Activated T-helper 17 cell treated with anti-CD3 and anti-CD28 coated beads, Interleukin-2, amount 50 U/mL, for 72 hours (primary cell): ENCODE results near the gene HOXA9. TPM values are rescaled to one million over a fixed set of nuclear protein-coding genes. Genes with fewer than 3 reads are reported as not detected.
A peak's percentile ranks its signal among the peaks of the same experiment; 100 is the strongest.

Experiments
- ATAC-seq: fragments of 150-1000 bp; cut with Tn5 transposase; replicated peaks from 2 replicates; pipeline ENCODE4 v1.10.0; 2021; ENCODE audit warnings: mild to moderate bottlenecking, moderate library complexity
- H3K27ac Mint-ChIP-seq: one replicate; pipeline ENCODE4 v1.8.0; 2022; ENCODE audit warnings: mixed read lengths
- H3K27me3 Mint-ChIP-seq: one replicate; pipeline ENCODE4 v1.8.0; 2022; ENCODE audit warnings: mixed read lengths
- H3K36me3 Mint-ChIP-seq: one replicate; pipeline ENCODE4 v1.8.0; 2022; ENCODE audit warnings: low read depth, mild to moderate bottlenecking, mixed read lengths
- H3K4me1 Mint-ChIP-seq: one replicate; pipeline ENCODE4 v1.8.0; 2022; ENCODE audit warnings: mixed read lengths
- H3K4me3 Mint-ChIP-seq: one replicate; pipeline ENCODE4 v1.8.0; 2022; ENCODE audit warnings: mild to moderate bottlenecking, mixed read lengths
- H3K9me3 Mint-ChIP-seq: one replicate; pipeline ENCODE4 v1.8.0; 2022; ENCODE audit warnings: mixed read lengths
- total RNA-seq, 2 donors: library from RNA; stranded (reverse); gene quantifications; one replicate each; pipeline ENCODE4 v1.2.3, GENCODE V29; 2022

The HOXA9 gene
- total RNA-seq, 2 donors from 2014 or later: not detected

DNA sequence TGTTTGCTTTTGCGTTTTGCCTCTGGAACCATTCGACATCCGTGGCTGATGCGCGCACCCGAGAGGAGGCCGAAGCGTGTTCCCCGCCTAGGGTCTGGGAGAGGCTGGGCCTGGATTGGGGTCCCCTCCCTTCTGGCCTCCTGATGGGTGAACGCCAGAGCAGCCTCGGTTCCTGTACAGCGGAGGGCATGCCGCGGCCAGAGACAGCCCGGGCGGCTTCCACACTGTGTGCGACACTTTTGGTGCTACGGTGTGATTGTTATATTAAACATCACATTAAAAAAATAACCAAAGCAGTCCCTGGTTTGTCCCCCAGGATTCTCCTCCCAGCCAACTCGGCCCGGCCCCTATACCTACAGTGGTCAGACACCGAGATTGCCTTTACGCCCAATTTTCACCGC lies 5.2 kb downstream of the HOXA9 start:
- H3K4me1 Mint-ChIP-seq: peaks cover 6% of the 10 kb centered on the region
- peaks cover 59% of the 10 kb centered on the region for H3K27me3 Mint-ChIP-seq
- H3K27ac Mint-ChIP-seq: no peak overlapping the region
- no peak for ATAC-seq
- no peaks in the 10 kb centered on the region for H3K9me3 Mint-ChIP-seq
- H3K36me3 Mint-ChIP-seq: peaks cover 5% of the 10 kb centered on the region
- peak overlapping the region; percentile 54 for H3K4me3 Mint-ChIP-seq

GRCh38 chr7:27159266-27160144 lies 5.8 kb downstream of the HOXA9 start:
- H3K36me3 Mint-ChIP-seq: peaks cover 10% of the 10 kb centered on the region
- H3K4me1 Mint-ChIP-seq: peaks cover 11% of the 10 kb centered on the region
- H3K4me3 Mint-ChIP-seq: peak overlapping the region; percentile 54
- peaks cover 65% of the 10 kb centered on the region for H3K27me3 Mint-ChIP-seq
- no peaks in the 10 kb centered on the region for H3K9me3 Mint-ChIP-seq
- H3K27ac Mint-ChIP-seq: no peak overlapping the region
- no peak for ATAC-seq

DNA sequence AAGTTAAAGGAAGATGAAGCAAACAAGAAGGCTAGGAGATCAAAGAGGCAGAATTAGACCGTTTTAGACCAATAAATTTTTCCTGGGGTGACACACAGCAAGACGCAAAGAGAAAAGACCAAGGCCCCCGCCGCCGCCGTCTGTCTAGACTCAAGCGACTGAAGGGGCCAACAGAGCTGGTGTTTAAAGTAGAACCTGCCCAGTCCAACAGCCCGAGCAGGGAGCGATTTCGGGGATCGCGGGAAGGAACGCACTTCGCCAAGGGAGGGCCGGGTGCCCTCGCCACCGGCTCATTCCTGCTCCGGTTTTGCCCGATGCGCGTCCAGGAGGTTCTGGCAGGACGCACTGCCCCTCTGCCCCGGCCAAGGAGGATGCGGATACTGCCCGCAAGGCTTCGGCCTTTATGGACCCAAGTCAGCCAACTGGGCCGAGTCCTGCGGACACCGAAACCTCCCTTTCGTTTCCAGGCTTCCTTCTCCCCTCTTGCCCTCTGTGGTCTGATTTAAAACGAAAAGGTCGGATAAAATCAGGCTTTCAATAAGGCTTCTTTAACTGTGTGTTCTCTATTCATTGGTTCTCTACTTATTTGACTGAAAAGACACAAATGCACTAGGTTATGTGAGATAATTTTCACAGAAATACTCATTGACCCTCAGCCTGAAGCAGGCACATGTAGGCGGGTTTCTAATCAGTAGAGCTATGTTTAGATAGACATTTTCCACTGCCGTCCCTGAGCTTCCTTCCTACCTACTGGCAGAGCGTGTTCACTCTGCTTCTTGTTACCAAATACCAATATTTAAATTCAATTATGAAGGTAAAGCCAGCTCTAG lies 6.7 kb downstream of the HOXA9 start:
- peaks cover 67% of the 10 kb centered on the region for H3K27me3 Mint-ChIP-seq
- H3K27ac Mint-ChIP-seq: no peak overlapping the region
- H3K4me3 Mint-ChIP-seq: no peak overlapping the region
- peaks cover 15% of the 10 kb centered on the region for H3K36me3 Mint-ChIP-seq
- H3K9me3 Mint-ChIP-seq: no peaks in the 10 kb centered on the region
- no peak for ATAC-seq
- peaks cover 15% of the 10 kb centered on the region for H3K4me1 Mint-ChIP-seq

GRCh38 chr7:27157702-27158431 lies 7.5 kb downstream of the HOXA9 start:
- H3K9me3 Mint-ChIP-seq: no peaks in the 10 kb centered on the region
- no peak for ATAC-seq
- H3K27ac Mint-ChIP-seq: no peak overlapping the region
- peaks cover 15% of the 10 kb centered on the region for H3K4me1 Mint-ChIP-seq
- no peak overlapping the region for H3K4me3 Mint-ChIP-seq
- peaks cover 66% of the 10 kb centered on the region for H3K27me3 Mint-ChIP-seq
- peaks cover 16% of the 10 kb centered on the region for H3K36me3 Mint-ChIP-seq

DNA sequence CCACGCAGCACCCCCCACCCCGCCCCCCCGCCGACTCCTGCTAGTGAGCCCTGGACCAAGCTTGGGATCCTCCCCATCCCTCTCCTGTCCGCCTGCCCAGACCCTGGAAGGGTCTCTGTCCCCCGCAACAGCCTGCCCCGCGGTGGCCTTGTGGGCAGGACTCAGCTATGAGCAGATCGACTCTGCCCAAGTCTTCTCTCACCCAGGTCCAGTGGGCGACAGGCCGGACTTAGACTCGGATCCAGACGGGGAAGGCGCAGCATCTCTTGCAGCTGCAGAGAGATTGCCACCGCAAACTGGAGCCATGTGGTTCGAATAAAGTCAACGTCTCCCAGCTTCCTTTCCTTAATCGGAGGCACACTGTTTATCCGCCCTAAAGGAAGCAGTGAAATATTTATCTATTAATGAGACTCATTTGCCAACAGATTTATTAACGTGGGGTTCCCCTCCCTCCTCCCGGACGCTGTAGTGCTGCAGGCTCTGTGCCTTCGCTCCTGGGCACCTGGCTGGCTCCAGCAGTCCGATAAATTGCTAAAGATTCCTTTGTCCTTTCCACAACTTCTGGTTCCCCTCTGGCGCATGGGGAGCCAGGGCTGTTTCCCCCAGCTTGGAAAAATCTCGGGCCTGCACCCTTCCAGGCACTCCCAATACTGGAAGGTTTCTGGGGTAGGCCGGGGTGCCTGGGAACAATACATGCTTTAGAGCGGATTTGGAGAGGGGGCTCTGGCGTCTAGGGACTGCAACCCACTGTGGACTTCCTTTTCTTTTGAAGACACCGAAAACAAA lies 8.2 kb downstream of the HOXA9 start:
- Mint-ChIP-seq H3K9me3 (no peaks in the 10 kb centered on the region), H3K27ac (no peak overlapping the region), H3K4me3 (no peak overlapping the region)

GRCh38 chr7:27156508-27156898 lies 8.8 kb downstream of the HOXA9 start, which contains the start of gene HOXA7:
Gene HOXA7, minus strand, starts transcription at chr7:27156675. Its CDS starts 130 bp downstream, at chr7:27156545.
- no peak within 1 kb of the TSS for H3K27ac Mint-ChIP-seq
- H3K4me1 Mint-ChIP-seq: peaks cover 19% of the 10 kb centered on the region
- peak within 1 kb of the TSS; percentile 72 for H3K4me3 Mint-ChIP-seq
- H3K27me3 Mint-ChIP-seq: peaks cover 64% of the 10 kb centered on the region
- H3K9me3 Mint-ChIP-seq: no peaks in the 10 kb centered on the region
- ATAC-seq: no peak
- peaks cover 16% of the 10 kb centered on the region for H3K36me3 Mint-ChIP-seq

More for the DNA sequence above, 8.2 kb downstream of the HOXA9 start:
- H3K27me3 Mint-ChIP-seq: peaks cover 59% of the 10 kb centered on the region
- H3K36me3 Mint-ChIP-seq: peaks cover 16% of the 10 kb centered on the region
- no peak for ATAC-seq
- peaks cover 15% of the 10 kb centered on the region for H3K4me1 Mint-ChIP-seq

DNA sequence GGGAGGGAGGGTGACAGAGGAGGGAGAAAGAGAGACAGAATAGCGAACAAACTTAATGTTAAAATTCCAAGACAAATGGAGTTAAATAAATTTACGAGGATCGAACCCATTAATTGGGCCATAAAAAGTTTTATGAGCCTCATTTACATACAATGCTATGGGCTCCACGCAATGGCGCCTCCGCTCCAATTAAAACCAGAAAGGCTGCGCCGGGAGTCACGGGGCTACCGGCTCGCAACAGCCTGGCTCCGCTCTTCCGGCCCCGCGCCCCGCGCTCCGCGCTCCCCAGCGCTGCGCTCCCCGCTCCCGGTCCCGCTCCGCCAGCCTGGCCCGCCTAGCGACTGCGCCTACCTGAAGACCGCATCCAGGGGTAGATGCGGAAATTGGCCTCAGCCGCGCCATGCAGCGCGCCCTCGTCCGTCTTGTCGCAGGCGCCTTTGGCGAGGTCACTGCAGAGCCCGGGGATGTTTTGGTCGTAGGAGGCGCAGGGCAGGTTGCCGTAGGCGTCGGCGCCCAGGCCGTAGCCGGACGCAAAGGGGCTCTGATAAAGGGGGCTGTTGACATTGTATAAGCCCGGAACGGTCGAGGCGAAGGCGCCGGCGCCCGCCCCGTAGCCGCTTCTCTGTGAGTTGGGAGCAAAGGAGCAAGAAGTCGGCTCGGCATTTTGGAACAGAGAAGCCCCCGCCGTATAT lies 9.4 kb downstream of the HOXA9 start:
- no peak for ATAC-seq
- no peaks in the 10 kb centered on the region for H3K9me3 Mint-ChIP-seq
- peak overlapping the region; percentile 72 for H3K4me3 Mint-ChIP-seq
- no peak overlapping the region for H3K27ac Mint-ChIP-seq
- H3K4me1 Mint-ChIP-seq: peaks cover 22% of the 10 kb centered on the region
- H3K36me3 Mint-ChIP-seq: peaks cover 16% of the 10 kb centered on the region
- peaks cover 68% of the 10 kb centered on the region for H3K27me3 Mint-ChIP-seq

DNA sequence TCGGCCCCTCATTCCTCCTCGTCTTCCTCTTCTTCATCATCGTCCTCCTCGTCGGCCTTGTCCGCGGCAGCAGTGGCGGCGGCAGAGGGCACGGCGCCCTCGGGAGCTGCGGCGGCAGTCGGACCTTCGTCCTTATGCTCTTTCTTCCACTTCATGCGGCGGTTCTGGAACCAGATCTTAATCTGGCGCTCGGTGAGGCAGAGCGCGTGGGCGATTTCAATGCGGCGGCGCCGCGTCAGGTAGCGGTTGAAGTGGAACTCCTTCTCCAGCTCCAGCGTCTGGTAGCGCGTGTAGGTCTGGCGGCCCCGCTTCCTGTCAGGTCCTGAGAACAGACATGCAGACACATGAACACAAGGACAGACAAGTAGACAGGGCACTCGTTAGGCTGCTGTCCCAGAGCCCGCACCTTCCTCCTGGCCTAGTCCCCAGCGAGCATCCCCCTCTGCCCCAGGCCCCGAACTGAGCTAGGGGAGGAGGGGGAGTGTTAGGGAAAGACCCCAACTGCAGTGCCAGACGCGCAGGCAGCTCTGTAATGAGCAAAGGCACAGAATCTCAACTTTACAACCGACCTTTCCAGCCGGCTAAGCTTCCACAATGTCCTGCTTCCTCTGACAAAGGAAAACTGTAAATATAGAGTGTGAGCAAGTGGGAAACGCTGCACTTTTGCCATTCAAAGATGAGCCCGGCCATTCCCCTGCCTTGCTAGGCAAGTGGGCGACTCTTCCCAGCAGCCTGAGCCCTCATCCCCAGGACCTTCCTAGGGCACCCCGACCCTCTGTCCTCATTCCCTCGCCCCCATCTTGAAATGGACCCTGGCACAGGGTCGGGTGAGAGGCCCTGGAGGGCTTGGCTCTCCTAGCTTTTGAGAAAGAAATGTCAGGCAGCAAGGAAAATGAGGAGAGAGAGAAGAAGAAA lies 10.2 kb downstream of the HOXA9 start:
- Mint-ChIP-seq H3K36me3 (peaks cover 16% of the 10 kb centered on the region), H3K27ac (no peak overlapping the region), H3K27me3 (peaks cover 70% of the 10 kb centered on the region), H3K9me3 (no peaks in the 10 kb centered on the region), H3K4me1 (peaks cover 22% of the 10 kb centered on the region), H3K4me3 (peak overlapping the region; percentile 72)
- ATAC-seq: no peak

DNA sequence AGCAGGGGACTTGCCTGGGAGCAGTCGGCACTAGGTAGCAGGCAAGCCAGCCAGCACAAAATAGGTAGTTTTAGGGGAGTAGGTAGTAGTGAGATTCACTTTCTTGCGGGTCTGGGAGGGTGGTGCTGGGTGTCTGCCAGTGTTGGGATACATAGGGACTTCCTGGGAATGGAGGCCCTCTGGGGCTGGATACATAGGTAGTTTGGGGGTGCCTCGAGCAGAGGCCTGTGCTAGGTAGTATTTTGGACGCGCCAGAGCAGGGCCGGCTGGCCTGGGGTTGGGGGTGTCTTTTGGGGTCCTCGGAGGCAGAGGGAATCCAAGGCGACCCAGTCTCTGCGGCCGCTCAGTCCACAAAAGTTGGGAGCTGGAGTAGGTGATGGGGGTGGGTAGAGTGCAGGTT lies 11.0 kb downstream of the HOXA9 start:
- no peak for ATAC-seq
- no peaks in the 10 kb centered on the region for H3K9me3 Mint-ChIP-seq
- H3K27me3 Mint-ChIP-seq: peaks cover 69% of the 10 kb centered on the region
- no peak overlapping the region for H3K27ac Mint-ChIP-seq
- peak overlapping the region; percentile 72 for H3K4me3 Mint-ChIP-seq
- H3K4me1 Mint-ChIP-seq: peaks cover 22% of the 10 kb centered on the region
- peaks cover 16% of the 10 kb centered on the region for H3K36me3 Mint-ChIP-seq

DNA sequence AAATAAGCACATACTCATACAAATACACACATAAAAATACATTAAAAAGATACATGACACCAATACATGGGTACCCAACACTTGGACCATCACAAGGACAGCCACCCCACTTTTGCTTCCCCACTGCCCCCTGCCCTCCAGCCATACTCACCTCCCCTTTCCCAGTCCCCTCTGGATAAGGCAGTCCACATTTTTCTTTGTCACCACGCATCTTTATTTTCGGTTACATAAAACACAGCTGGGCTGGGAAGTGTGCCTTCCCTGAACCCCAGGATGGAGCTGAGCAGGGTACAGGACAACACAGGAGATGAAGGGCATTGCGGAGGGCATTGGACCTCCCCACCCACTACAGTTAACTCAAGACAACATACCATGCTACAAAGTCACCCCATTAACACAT lies 11.8 kb downstream of the HOXA9 start:
- peaks cover 63% of the 10 kb centered on the region for H3K27me3 Mint-ChIP-seq

DNA sequence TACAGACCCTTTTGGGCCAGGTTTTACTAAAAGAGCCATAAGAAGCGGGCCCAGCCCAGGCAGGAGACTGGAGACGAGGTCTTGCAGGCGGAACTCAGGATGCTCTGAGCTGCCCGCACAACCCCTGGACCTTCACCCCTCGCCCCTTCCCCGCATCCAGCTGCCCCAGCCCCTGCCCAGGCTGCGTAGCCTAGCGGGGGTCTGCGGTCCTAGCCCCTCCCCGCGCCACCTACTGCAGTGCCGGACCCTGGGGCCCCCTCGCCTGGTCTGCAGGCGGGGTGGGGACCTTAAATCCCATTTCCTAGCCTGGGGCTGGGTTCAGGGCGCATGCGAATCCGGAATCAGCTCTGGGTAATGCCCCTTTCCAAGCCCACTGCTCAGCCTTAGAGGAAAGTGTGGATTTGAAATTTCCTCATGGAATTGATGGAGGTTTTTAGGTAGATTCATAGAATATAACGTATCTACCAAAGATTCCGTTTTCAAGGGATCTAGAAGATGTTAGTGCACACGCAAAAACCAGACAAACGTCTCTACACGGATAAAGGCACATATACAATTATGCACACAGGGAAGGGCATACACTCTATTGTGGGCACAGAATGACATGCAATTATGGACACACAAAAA lies 12.4 kb downstream of the HOXA9 start:
- Mint-ChIP-seq H3K4me1 (peaks cover 18% of the 10 kb centered on the region), H3K27me3 (peaks cover 64% of the 10 kb centered on the region)

More for the DNA sequence above, 11.8 kb downstream of the HOXA9 start:
- peaks cover 16% of the 10 kb centered on the region for H3K36me3 Mint-ChIP-seq
- ATAC-seq: no peak
- H3K4me1 Mint-ChIP-seq: peaks cover 22% of the 10 kb centered on the region
- H3K9me3 Mint-ChIP-seq: no peaks in the 10 kb centered on the region
- H3K27ac Mint-ChIP-seq: no peak overlapping the region
- peak overlapping the region; percentile 72 for H3K4me3 Mint-ChIP-seq

More for the DNA sequence above, 12.4 kb downstream of the HOXA9 start:
- no peak overlapping the region for H3K4me3 Mint-ChIP-seq
- H3K36me3 Mint-ChIP-seq: peaks cover 12% of the 10 kb centered on the region
- no peak for ATAC-seq
- no peaks in the 10 kb centered on the region for H3K9me3 Mint-ChIP-seq
- H3K27ac Mint-ChIP-seq: no peak overlapping the region
